Tibial nerve (tissue), 4 donors: ENCODE results near the gene POTEJ.
"Not testable (repeated sequence)": the region's sequence is repeated elsewhere in the genome, so short reads cannot be mapped to it uniquely, and the experiment has no call there.

Experiments used
- EP300 ChIP-seq, 2 donors: sonication (generic); formaldehyde crosslinking; IDR thresholded peaks; one replicate each; pipeline ENCODE4 v1.6.1; 2017; ENCODE audit warnings: antibody characterized with exemption in 2 of 2, mild to moderate bottlenecking in 1 of 2
- POLR2A ChIP-seq, 2 donors: fragments of 450-650 bp; IDR thresholded peaks; one replicate each; pipeline ENCODE4 v1.6.1; 2017; ENCODE audit warnings: antibody characterized with exemption in 2 of 2, mild to moderate bottlenecking in 2 of 2, moderate library complexity in 2 of 2
- TF ChIP-seq, protein P1 (sequence below), 5 experiments: fragments of 200-600 bp in 3 of 5; fragments of 450-650 bp in 2 of 5; sonication (generic) in 3 of 5; IDR thresholded peaks; one replicate each; pipeline ENCODE4 v1.5.1; 2016 to 2019; ENCODE audit warnings: antibody characterized with exemption in 5 of 5, mild to moderate bottlenecking in 3 of 5, moderate library complexity in 2 of 5

DNA sequence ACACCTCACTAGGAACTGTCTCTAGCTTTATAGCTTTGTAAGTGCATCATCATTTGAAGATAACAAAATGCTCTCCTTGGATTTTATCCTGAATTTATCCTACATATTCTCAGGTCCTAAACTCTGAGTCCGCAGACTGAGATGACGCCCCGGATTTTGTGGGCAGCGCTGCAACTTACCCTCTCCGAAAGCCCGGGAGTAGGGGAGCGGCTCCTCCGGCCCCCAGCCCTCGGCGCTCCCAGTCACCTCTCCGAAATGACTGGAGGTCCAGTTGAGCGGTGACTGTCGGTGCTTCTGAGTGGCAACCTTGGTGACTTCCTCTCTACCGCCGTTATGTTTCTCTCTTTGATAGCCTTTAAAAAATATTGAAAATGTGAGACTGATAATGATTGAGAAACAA lies 12.8 kb upstream of the POTEJ start:
- TF ChIP-seq, protein P1, sequence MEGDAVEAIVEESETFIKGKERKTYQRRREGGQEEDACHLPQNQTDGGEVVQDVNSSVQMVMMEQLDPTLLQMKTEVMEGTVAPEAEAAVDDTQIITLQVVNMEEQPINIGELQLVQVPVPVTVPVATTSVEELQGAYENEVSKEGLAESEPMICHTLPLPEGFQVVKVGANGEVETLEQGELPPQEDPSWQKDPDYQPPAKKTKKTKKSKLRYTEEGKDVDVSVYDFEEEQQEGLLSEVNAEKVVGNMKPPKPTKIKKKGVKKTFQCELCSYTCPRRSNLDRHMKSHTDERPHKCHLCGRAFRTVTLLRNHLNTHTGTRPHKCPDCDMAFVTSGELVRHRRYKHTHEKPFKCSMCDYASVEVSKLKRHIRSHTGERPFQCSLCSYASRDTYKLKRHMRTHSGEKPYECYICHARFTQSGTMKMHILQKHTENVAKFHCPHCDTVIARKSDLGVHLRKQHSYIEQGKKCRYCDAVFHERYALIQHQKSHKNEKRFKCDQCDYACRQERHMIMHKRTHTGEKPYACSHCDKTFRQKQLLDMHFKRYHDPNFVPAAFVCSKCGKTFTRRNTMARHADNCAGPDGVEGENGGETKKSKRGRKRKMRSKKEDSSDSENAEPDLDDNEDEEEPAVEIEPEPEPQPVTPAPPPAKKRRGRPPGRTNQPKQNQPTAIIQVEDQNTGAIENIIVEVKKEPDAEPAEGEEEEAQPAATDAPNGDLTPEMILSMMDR (IDR thresholded peaks at IDR 0.05) = not testable (repeated sequence)
- not testable (repeated sequence) for TF ChIP-seq POLR2A, EP300 (IDR thresholded peaks at IDR 0.05)
